Superior temporal gyrus (tissue), 1 donor: ENCODE data around the gene CCDC188.

Experiments used
- DNase-seq: peaks from one replicate; pipeline ENCODE4 v3.0.0-alpha.2; 2016; ENCODE audit errors: extremely low spot score

The CCDC188 gene

DNA sequence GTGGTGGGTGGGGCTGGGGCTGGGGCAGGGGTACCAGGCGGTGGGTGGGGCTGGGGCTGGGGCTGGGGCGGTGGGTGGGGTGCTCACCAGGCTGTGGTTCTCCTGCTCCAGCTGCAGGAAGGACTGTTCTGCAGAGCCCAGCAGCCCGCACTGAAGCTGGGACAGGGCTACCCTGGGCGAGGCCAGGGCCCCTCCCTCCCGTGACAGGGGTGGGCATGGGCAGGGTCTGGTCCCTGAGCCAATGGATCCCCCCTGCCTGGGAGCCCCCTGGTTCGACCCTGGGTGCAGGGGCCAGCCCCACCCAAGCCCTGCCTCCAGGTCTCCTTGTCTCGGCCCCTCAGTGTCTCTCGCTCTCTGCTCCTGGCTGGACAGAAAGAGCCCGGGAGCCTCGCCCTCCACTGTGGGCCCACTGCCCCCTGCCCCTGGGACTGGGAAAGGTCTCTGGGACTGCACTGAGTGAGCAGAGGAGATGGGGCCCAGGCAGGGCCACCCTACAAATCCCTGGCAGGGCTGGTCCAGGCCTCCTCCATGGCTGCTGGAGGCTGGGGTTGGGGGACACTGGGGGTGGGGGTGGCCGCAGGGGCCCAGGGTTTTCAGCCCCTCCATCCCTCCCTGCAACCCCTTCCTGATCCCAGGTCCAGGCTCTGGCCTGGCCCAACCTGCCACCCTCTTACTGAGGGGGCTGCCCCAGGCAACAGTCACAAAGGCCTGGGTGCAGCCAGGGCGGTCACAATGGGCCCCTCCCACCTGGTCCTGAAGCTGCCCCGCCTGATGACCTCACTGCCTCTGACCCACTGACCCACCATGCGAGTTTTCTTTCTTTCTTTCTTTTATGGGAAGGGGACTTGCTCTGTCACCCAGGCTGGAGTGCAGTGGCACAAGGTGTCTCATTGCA lies at the start of gene CCDC188:
CCDC188 (minus strand) TSS at position 675 of the 895 bp plus-strand sequence; CDS start at position 606, 69 bp downstream.
- DNase-seq = no peak

DNA sequence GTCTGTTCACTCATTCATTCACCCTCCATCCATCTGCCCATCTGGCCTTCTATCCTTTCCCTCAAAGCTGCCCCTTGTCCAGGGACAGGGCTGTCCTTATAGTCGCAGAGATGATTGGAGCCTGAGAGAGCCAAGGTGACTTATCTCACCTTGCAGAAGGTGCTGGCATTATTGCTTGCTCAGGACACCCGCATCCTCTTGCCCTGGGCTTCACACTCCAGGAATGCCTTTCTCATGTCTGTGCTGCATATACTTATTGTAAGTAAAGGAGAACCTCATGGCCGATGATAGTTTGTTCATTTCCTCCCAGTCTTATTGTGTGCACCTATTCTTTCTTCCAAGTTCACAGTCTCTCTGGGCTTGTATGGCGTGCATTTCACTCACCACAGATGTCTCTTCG lies 49.1 kb upstream of the CCDC188 start:
- no peak for DNase-seq

- DNase-seq = no peak
These were observed 48.6 kb upstream of the CCDC188 start for GRCh38 chr22:20199413-20199842.

GRCh38 chr22:20198557-20199319 lies 47.9 kb upstream of the CCDC188 start:
- DNase-seq = no peak

GRCh38 chr22:20197407-20198030 lies 46.7 kb upstream of the CCDC188 start:
- no peak for DNase-seq

DNA sequence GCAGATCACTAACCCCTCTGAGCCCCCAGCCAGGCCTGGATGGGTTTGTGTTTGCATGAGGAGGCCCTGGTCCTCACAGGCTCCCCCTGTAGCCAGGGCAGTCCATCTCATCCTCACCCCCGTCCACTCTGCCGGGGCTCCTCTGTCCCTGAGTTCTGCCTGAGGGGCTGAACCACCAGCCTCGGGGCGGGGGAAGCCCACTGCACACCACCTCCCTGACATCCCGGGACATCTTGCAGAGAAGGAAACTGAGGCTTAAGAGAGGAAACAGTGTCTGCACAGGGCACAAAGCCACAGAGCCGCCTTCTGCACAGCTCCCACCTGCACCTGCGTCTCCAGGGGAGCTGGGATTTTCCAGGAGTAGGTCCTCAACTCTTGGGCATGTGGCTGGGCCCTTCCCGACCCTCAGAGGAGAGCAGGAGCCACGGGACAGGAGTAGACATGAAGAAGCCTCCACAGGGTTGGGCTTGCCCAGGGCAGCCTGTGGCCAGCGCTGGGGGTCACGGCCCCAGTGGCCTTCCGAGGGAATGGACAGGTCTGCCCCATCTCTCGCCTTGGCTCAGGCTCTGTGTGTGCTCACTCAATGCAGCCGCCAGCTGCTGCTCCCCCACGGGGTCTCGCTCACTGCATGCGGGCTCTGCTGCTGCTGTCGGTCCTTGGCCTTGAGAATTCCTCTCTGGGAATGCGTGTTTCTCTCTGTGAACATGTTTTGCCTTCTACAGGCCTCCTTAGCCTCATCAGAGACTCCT lies 45.4 kb upstream of the CCDC188 start:
- DNase-seq = no peak

DNA sequence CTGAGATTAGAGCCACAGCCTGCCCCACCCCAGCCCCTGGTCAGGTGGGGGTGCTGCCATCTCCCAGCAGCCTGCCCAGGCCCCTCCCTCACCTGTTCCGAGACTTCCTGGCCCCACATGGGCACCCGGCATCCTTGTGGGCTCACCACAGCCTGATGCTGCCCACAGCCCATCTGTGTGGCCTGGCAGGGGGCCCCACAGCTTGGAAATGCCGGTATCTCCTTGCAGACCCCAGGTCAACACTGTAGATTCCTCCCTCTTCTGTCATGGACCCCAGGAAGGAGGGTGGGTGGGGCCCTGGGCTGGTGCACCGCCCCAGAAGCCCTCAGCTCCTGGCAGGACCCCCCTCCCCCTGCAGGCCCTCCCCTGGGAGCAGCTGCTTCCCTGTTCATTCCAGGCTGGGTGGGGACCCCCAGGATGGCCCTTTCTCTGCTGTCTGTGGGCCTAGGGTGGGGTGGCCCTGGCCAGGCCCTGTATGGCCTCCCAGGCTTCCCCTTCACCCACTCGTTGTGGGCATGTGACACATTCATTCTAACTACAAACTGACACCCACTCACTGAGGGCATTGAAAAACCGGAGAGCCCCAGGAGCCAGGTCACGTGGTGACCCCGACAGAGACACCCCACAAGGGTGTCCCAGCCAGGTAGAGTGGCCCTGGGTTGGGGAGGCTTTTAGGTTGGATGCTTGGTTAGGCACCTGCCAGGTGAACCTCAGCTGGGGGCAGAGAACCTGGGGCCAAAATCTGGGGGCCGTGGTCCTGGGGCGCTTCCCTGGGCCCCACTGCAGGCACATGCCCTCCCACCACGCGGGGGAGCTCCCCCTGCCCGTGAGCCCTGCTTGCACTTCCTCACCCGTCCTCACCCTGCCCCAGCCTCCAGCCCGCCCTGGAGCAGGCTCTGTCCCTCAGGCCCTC lies 44.1 kb upstream of the CCDC188 start:
- no peak for DNase-seq

DNA sequence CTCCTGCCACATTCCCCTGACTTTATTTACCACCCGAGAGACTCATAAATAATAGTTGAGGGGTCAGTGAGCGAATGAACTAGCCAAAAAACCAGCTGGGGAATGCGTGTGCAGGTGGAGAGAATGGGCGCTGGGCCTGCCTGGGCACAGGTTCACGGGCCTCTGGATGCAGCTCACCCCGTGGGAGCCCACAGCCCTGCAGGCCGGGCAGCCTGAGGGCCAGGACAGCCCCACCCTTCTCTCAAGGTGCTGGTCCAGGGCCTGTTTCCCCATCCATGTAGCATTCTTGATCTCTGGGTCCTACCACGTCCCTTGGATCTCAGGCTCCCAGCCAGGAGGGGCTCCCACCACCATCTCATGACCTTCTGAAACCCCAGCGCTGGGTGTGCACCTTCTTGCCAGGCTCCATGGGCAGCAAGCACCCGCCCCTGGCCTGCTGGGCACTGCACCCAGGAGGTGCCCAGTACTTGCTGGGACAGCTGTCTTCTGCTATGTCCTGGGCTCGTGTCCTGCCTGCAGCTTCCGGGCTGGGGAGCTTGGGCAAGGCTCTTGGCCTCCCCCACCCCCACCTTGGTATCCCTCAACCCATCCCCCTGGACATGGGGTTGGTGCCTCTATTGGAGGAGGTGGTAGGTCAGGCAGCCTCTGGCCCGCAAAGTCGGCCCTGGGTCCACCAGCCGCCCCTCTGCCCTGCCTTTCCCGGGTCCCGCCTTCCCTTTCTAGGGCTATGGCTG lies 43.1 kb upstream of the CCDC188 start:
- DNase-seq = no peak

DNA sequence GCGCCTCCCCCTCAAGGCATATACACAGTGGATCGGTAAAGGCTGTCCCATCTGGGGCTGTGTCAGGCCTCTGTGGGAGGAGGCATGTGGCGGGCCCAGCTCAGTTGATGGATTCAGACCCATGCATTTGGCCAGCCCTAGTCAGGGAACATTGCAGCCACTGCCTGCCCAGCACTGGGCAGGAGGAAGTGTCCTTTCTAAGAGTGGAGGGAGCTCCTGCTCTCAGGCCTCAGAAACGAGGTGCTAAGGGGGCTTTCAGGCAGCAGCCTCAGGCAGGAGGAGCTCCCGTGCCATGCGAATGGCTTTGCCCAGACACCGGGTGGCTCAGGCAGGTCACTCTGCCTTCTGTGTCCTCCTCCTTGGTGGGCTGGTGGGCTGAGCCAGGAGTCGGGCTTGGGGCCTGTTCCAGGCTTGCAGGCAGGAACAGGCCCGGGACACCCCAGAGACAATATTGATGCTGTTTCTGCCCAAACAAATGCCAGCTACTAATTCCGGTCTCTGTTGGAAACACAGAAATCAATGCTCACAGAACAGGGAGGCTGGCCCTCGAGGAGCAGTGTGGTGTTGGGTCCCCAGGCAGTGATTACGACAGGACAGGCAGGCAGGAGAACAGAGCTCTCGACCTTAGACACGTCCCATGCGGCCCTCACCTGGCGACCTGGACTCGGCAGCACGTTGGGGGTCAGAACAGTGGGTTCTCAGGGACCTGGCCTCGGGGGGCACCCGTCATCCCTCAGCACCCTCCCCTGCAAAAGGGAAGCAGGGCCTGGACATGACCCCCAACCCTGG lies 42.3 kb upstream of the CCDC188 start:
- no peak for DNase-seq

GRCh38 chr22:20192293-20192971 lies 41.6 kb upstream of the CCDC188 start:
- DNase-seq = no peak

DNA sequence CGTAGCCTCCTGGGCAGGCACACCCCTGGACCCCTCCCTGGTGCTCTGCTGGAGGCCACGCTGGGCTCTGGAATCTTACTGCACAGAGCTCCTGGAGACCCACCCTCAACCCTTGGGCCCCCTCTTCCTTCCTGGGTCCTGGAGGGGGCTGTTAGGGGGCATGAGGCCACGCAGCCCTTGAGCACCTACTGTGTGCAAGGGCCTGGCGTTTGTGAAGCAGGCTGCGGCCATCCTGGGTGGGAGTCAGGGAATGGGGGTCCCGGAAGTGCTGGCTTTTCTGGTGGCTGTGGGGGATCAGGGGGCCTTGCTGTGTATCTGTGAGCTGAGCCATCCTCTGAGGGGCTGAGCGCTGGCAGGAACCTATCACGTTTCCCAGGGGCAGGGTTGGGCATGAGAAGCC lies 40.9 kb upstream of the CCDC188 start:
- DNase-seq = no peak

DNA sequence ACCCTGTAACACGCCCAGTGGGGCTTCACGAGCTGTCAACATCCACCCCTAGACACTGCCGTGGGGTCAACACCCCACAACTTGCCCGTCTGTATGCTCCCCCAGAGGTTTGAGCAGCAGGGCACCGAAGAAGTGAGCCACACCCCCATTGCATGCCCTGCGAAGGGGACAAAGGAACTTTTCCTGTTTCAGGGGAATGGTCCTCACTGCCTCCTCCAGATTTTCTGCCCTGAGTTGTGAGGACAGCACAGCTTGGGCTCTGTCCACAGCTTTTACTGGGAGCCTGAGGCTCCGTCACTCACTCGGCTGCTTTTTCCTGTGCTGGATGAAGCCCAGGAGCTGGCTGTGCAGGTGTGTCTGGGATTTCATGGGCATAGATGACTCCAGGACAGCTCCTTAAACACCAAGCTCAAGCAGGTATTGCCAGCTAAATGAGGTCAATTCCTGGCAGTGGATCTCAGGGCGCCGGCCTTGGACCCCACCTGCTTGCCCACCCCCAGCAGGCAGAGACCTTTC lies 40.2 kb upstream of the CCDC188 start:
- DNase-seq = no peak

DNA sequence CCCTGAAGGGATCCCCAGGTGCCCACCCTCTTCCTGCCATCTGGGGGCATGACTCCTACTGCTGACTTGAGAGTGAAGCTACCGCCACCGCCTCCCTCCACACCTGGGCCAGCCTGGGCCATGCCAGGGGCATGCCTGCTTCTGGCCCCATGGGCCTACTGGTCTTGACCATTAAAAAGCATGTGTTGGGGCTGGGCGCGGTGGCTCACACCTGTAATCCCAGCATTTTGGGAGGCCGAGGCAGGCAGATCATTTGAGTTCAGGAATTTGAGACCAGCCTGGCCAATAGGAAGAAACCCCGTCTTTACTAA lies 37.7 kb upstream of the CCDC188 start:
- DNase-seq = no peak

DNA sequence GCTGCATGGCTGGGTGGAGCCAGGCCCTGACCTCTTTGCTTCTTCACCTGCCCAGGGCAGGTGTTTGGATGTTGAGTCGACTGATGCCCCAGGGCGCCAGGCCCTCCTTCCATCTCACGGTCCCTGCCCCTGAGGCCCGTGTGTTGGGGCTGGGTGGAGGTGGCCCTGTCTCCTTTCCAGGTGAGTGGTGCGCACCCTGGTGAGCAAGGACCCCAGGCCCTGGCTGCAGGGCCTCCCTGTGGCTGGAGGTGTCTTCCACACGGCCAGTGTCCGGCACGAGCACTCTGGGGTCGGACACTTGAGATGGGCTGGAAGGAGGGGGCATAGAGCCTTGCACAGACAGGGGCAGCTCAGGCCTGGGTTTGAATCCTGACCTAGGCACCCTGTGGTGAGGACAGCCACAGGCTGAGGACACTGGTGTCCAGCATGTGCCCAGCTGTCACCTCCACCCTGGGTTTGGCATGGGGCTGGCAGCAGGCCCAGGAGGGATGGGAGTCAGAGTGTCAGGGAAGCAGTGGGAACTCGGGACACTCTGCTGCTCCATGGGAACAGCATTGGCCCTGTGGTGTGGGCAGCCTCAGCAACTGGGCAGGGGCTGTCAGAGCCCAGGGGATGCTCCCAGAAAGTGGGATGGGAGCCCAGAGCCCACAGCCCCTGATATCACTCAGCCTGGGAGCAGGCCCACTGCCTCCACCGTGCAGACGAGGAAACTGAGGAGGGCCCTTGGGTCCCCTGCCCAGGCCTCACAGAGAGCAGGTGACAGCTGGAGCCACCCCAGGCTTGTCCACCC lies 37.1 kb upstream of the CCDC188 start:
- no peak for DNase-seq

- no peak for DNase-seq
These were observed 36.2 kb upstream of the CCDC188 start for GRCh38 chr22:20186871-20187546.

- no peak for DNase-seq
These were observed 35.5 kb upstream of the CCDC188 start for GRCh38 chr22:20186183-20186870.
